CD4-positive, alpha-beta T cell treated with Interleukin-4 for 4 hours (primary cell): Measurements from ENCODE around the gene MAN2A2.
A peak's percentile ranks its signal among the peaks of the same experiment; 100 is the strongest.
"Not testable (repeated sequence)": the region's sequence is repeated elsewhere in the genome, so short reads cannot be mapped to it uniquely, and the experiment has no call there.

Source experiments
- DNase-seq: peaks from one replicate; pipeline ENCODE4 v3.0.0-alpha.2; 2020

The MAN2A2 gene

GRCh38 chr15:90884719-90885431 lies 18.2 kb upstream of the MAN2A2 start:
- DNase-seq, result no peak

- DNase-seq, result peak; percentile 71
Measured at GRCh38 chr15:90885432-90886290, 17.4 kb upstream of the MAN2A2 start.

GRCh38 chr15:90886291-90886614 lies 16.8 kb upstream of the MAN2A2 start:
- DNase-seq, result no peak

- no peak for DNase-seq
Measured at GRCh38 chr15:90887037-90887481, 16.0 kb upstream of the MAN2A2 start.

- no peak for DNase-seq
Measured at GRCh38 chr15:90889313-90889730, 13.8 kb upstream of the MAN2A2 start.

GRCh38 chr15:90889736-90890456 lies 13.2 kb upstream of the MAN2A2 start:
- no peak for DNase-seq

GRCh38 chr15:90890839-90891238 lies 12.3 kb upstream of the MAN2A2 start:
- no peak for DNase-seq

GRCh38 chr15:90891346-90891949 lies 11.7 kb upstream of the MAN2A2 start:
- DNase-seq, result no peak

GRCh38 chr15:90892023-90892422 lies 11.1 kb upstream of the MAN2A2 start:
- DNase-seq, result no peak

GRCh38 chr15:90892498-90893174 lies 10.5 kb upstream of the MAN2A2 start:
- DNase-seq, result no peak

- DNase-seq, result no peak
Measured at GRCh38 chr15:90893175-90894090, 9.7 kb upstream of the MAN2A2 start.

- no peak for DNase-seq
Measured at GRCh38 chr15:90895571-90896117, 7.5 kb upstream of the MAN2A2 start.

GRCh38 chr15:90897131-90897655 lies 5.9 kb upstream of the MAN2A2 start:
- DNase-seq, result not testable (repeated sequence)

- no peak for DNase-seq
Measured at GRCh38 chr15:90901175-90902039, 1.7 kb upstream of the MAN2A2 start.

GRCh38 chr15:90902040-90902839 lies 862 bp upstream of the MAN2A2 start:
- peak; percentile 68 for DNase-seq

- no peak for DNase-seq
Measured at GRCh38 chr15:90903733-90904536, 833 bp downstream of the MAN2A2 start.

- no peak for DNase-seq
Measured at GRCh38 chr15:90904746-90905145, 1.6 kb downstream of the MAN2A2 start.
